B cell (primary cell): ENCODE data around the gene ZNF836. TPM values are rescaled to one million over a fixed set of nuclear protein-coding genes. Genes with fewer than 3 reads are reported as not detected.

ENCODE experiments used
- ATAC-seq: fragments of 200-7000 bp; cut with Tn5 transposase; one replicate; pipeline ENCODE4 v1.10.0; 2021; ENCODE audit warnings: low read depth, mild to moderate bottlenecking, moderate number of reproducible peaks, moderate library complexity
- CTCF ChIA-PET: fragments of 350-600 bp; sonication (Branson Sonifier 250); formaldehyde crosslinking; loops from one replicate; lab custom pipeline; 2021; ENCODE audit warnings: antibody characterized with exemption, inconsistent platforms; lab: Charles Lee
- POLR2A ChIA-PET: fragments of 350-600 bp; sonication (Branson Sonifier 250); formaldehyde crosslinking; loops from one replicate; lab custom pipeline; 2021; ENCODE audit warnings: antibody characterized with exemption; lab: Charles Lee
- DNase-seq: peaks from one replicate; pipeline ENCODE4 v3.0.0; 2013
- H2AFZ ChIP-seq: 2 replicates; pipeline ENCODE4 v1.6.1; 2012; ENCODE audit warnings: mild to moderate bottlenecking, low read depth, low read length; ENCODE audit not compliant: insufficient read depth, poor library complexity, severe bottlenecking
- H3K27ac ChIP-seq, 2 donors: 1 replicate in 1 of 2; 2 replicates in 1 of 2; pipeline ENCODE4 v1.5.1; 2012 to 2013; ENCODE audit warnings: low read length in 2 of 2, mild to moderate bottlenecking in 2 of 2, moderate library complexity in 1 of 2
- H3K27me3 ChIP-seq, 4 experiments: fragments of 200-600 bp in 1 of 4; sonication (generic) in 1 of 4; replicated peaks in 1 of 4; 1 replicate in 2 of 4; 2 replicates in 2 of 4; pipeline versions ENCODE4 v1.6.1 to v1.7.0; 2013 to 2016; ENCODE audit warnings: low read length in 3 of 4, mild to moderate bottlenecking in 2 of 4, mixed read lengths in 1 of 4, moderate library complexity in 1 of 4; ENCODE audit not compliant: insufficient read depth in 4 of 4, control insufficient read depth in 3 of 4; ENCODE audit errors: control extremely low read depth in 1 of 4
- H3K36me3 ChIP-seq, 2 experiments: replicated peaks in 1 of 2; 1 replicate in 1 of 2; 2 replicates in 1 of 2; pipeline versions ENCODE4 v1.6.1 to v1.7.1; 2013; ENCODE audit warnings: low read length in 1 of 2; ENCODE audit not compliant: insufficient read depth in 2 of 2, control insufficient read depth in 1 of 2; ENCODE audit errors: control extremely low read depth in 1 of 2, extremely low read depth in 1 of 2
- H3K4me1 ChIP-seq, 2 donors: fragments of 200-600 bp in 1 of 2; sonication (generic) in 1 of 2; 1 replicate in 1 of 2; 2 replicates in 1 of 2; pipeline versions ENCODE4 v1.5.1 to v1.6.1; 2013 to 2017; ENCODE audit warnings: low read length in 2 of 2; ENCODE audit not compliant: control insufficient read depth in 2 of 2, insufficient read depth in 2 of 2
- H3K4me2 ChIP-seq: replicated peaks from 2 replicates; pipeline ENCODE3; 2012; ENCODE audit warnings: mild to moderate bottlenecking, low read depth, low read length; ENCODE audit not compliant: poor library complexity, severe bottlenecking
- H3K4me3 ChIP-seq, 5 experiments: fragments of 200-600 bp in 1 of 5; sonication (generic) in 1 of 5; 1 replicate in 3 of 5; 2 replicates in 2 of 5; pipeline versions ENCODE4 v1.5.1 to v1.7.0; 2011 to 2016; ENCODE audit warnings: low read length in 4 of 5, mild to moderate bottlenecking in 4 of 5, low read depth in 2 of 5, control low read depth in 1 of 5, moderate library complexity in 1 of 5; ENCODE audit not compliant: insufficient read depth in 1 of 5; ENCODE audit errors: control extremely low read depth in 1 of 5, extremely low read depth in 1 of 5
- H3K79me2 ChIP-seq: fragments of 200-600 bp; sonication (generic); one replicate; pipeline ENCODE4 v1.6.0; 2016; ENCODE audit warnings: low read length; ENCODE audit not compliant: control insufficient read depth, insufficient read depth
- H3K9ac ChIP-seq: fragments of 200-600 bp; sonication (generic); 2 replicates; pipeline ENCODE4 v1.6.1; 2017; ENCODE audit warnings: mild to moderate bottlenecking, low read length, moderate library complexity
- H3K9me3 ChIP-seq, 3 donors: one replicate each; pipeline versions ENCODE4 v1.6.1 to v1.7.1; 2013; ENCODE audit warnings: low read length in 2 of 3; ENCODE audit not compliant: control insufficient read depth in 2 of 3, insufficient read depth in 1 of 3; ENCODE audit errors: control extremely low read depth in 1 of 3
- H4K20me1 ChIP-seq: 2 replicates; pipeline ENCODE4 v1.6.0; 2012; ENCODE audit warnings: mild to moderate bottlenecking, low read length; ENCODE audit not compliant: insufficient read depth, control insufficient read depth, poor library complexity, severe bottlenecking
- H3K27ac Mint-ChIP-seq: one replicate; pipeline ENCODE4 v1.8.0; 2021; ENCODE audit warnings: mixed read lengths
- H3K27me3 Mint-ChIP-seq: one replicate; pipeline ENCODE4 v1.8.0; 2021; ENCODE audit warnings: mixed read lengths
- H3K4me1 Mint-ChIP-seq: one replicate; pipeline ENCODE4 v1.8.0; 2021; ENCODE audit warnings: mixed read lengths
- H3K4me3 Mint-ChIP-seq: one replicate; pipeline ENCODE4 v1.8.0; 2021; ENCODE audit warnings: mixed read lengths
- H3K9me3 Mint-ChIP-seq: one replicate; pipeline ENCODE4 v1.8.0; 2022; ENCODE audit warnings: mixed read lengths; ENCODE audit not compliant: insufficient read depth
- CTCF ChIP-seq: fragments of 200-600 bp; IDR thresholded peaks from one replicate; pipeline ENCODE4 v1.8.0; 2022; ENCODE audit warnings: antibody characterized with exemption, mild to moderate bottlenecking
- EZH2 ChIP-seq: IDR thresholded peaks from 2 replicates; pipeline ENCODE4 v1.6.1; 2012; ENCODE audit warnings: borderline replicate concordance, low read depth, mild to moderate bottlenecking, moderate library complexity, low read length; ENCODE audit not compliant: insufficient read depth, poor library complexity, severe bottlenecking
- WGBS: methylation state at CpG from one replicate; pipeline ENCODE4 v1.1.5; 2013; ENCODE audit warnings: missing lambda C conversion rate; ENCODE audit not compliant: insufficient coverage; 5-methylcytosine and 5-hydroxymethylcytosine counted together
- intact Hi-C: fragments of 100-400 bp; cut with micrococcal nuclease; formaldehyde crosslinking; loops from one replicate; pipeline ENCODE4 v1.10.0; 2022
- polyA plus RNA-seq: library from polyadenylated mRNA; depleted of rRNA; stranded (reverse); fragments of >200 nt; gene quantifications from 2 replicates; pipeline ENCODE4 v1.2.3, GENCODE V29; 2012
- total RNA-seq, 2 donors: library from RNA; stranded (reverse); fragments of 120-200 nt in 1 of 2; gene quantifications; 1 replicate in 1 of 2; 2 replicates in 1 of 2; pipeline versions ENCODE4 v1.2.3 to v1.2.4, GENCODE V29; 2013 to 2022

ZNF836 gene
- total and polyA plus RNA-seq, 2 donors (not counting 1 experiment from before 2014, with no cell fraction given): 8.1 to 46.4 TPM

GRCh38 chr19:52138278-52138982 is 33.0 kb downstream of the ZNF836 start:
- H3K4me3 ChIP-seq: peak overlapping the region; percentile 86 to 100 (median 97)
- H2AFZ ChIP-seq: peak overlapping the region; percentile 99
- ATAC-seq (no peak), DNase-seq (no peak)
- peaks cover 24% of the 10 kb centered on the region for H3K4me1 Mint-ChIP-seq
- peak overlapping the region; percentile 98 for H3K4me3 Mint-ChIP-seq
- peaks cover 0 to 19% (median 1%) of the 10 kb centered on the region in 3 donors for H3K9me3 ChIP-seq
- H3K4me1 ChIP-seq: peaks cover 13 to 16% of the 10 kb centered on the region in 2 donors
- no peaks in the 10 kb centered on the region for H3K36me3 ChIP-seq
- H3K27ac ChIP-seq: peak overlapping the region in 1 of 2 donors; percentile 78
- WGBS: 20% methylated on average over 14 of the region's 14 CpGs
- ChIA-PET CTCF (interaction anchor here (0.6 to 6.0 kb wide), 8 partner anchors 34 to 99 kb away, joined by 3 to 82 read pairs (median 5); partner anchors contain the start of gene PPP2R1A), POLR2A (no interaction called here)
- no peaks in the 10 kb centered on the region for H3K27me3 ChIP-seq
- peaks cover 11% of the 10 kb centered on the region for H4K20me1 ChIP-seq
- H3K27me3 Mint-ChIP-seq: no peaks in the 10 kb centered on the region
- peak overlapping the region; percentile 86 for H3K4me2 ChIP-seq
- H3K79me2 ChIP-seq: peaks cover 44% of the 10 kb centered on the region
- TF ChIP-seq EZH2: no peak
- no peak for TF ChIP-seq CTCF
- peak overlapping the region; percentile 88 for H3K9ac ChIP-seq
- H3K9me3 Mint-ChIP-seq: peaks cover 2% of the 10 kb centered on the region
- peak overlapping the region; percentile 93 for H3K27ac Mint-ChIP-seq
- intact Hi-C loops: no loop called here

- Histone ChIP-seq H3K9ac (no peak overlapping the region), H3K27me3 (no peaks in the 10 kb centered on the region), H3K27ac (no peak overlapping the region), H3K4me1 (no peaks in the 10 kb centered on the region), H4K20me1 (no peaks in the 10 kb centered on the region), H3K79me2 (no peaks in the 10 kb centered on the region), H3K9me3 (peaks cover 36 to 72% (median 46%) of the 10 kb centered on the region in 3 donors), H3K36me3 (peaks cover 22 to 71% of the 10 kb centered on the region in 2 experiments), H3K4me3 (no peak overlapping the region), H2AFZ (no peak overlapping the region), H3K4me2 (no peak overlapping the region)
- ChIA-PET POLR2A (no interaction called here), CTCF (no interaction called here)
- no peak overlapping the region for H3K27ac Mint-ChIP-seq
- TF ChIP-seq EZH2 (no peak), CTCF (no peak)
- H3K27me3 Mint-ChIP-seq: no peaks in the 10 kb centered on the region
- ATAC-seq: no peak
- no peak overlapping the region for H3K4me3 Mint-ChIP-seq
- WGBS: no CpG with 5 or more reads among the region's 3 CpGs
- intact Hi-C loops: no loop called here
- DNase-seq: no peak
- peaks cover 42% of the 10 kb centered on the region for H3K9me3 Mint-ChIP-seq
- H3K4me1 Mint-ChIP-seq: no peaks in the 10 kb centered on the region
Observed at GRCh38 chr19:52120286-52120685, 51.1 kb downstream of the ZNF836 start.
